Mucosa of rectum (tissue), 2 donors: ENCODE results near the gene AP1S3.

Source experiments
- H3K27ac ChIP-seq, 2 donors: one replicate each; pipeline ENCODE4 v1.7.0; 2013; ENCODE audit warnings: inconsistent platforms in 2 of 2, low read depth in 2 of 2, low read length in 2 of 2
- H3K27me3 ChIP-seq, 2 donors: one replicate each; pipeline ENCODE4 v1.7.0; 2013; ENCODE audit warnings: low read length in 2 of 2; ENCODE audit not compliant: control insufficient read depth in 2 of 2, insufficient read depth in 2 of 2
- H3K36me3 ChIP-seq, 2 donors: one replicate each; pipeline ENCODE4 v1.7.0; 2013; ENCODE audit warnings: low read length in 2 of 2; ENCODE audit not compliant: control insufficient read depth in 2 of 2, insufficient read depth in 2 of 2
- H3K4me1 ChIP-seq, 2 donors: one replicate each; pipeline ENCODE4 v1.7.0; 2013; ENCODE audit warnings: low read length in 2 of 2, mild to moderate bottlenecking in 1 of 2; ENCODE audit not compliant: control insufficient read depth in 2 of 2, insufficient read depth in 2 of 2
- H3K4me3 ChIP-seq, 2 donors: one replicate each; pipeline ENCODE4 v1.7.0; 2013; ENCODE audit warnings: low read length in 2 of 2
- H3K9ac ChIP-seq, 2 donors: one replicate each; pipeline ENCODE4 v1.7.0; 2013; ENCODE audit warnings: low read length in 2 of 2, low read depth in 1 of 2, mild to moderate bottlenecking in 1 of 2
- H3K9me3 ChIP-seq, 2 donors: one replicate each; pipeline ENCODE4 v1.7.0; 2013; ENCODE audit warnings: low read length in 2 of 2; ENCODE audit not compliant: control insufficient read depth in 2 of 2
- donor health status: healthy.
- donor health status: Normal muscosa, but diverticular disease.

The AP1S3 gene

GRCh38 chr2:223720367-223720766, 117.0 kb downstream of the AP1S3 start:
- Histone ChIP-seq H3K36me3 (no peaks in the 10 kb centered on the region), H3K9ac (no peak overlapping the region), H3K27ac (no peak overlapping the region), H3K9me3 (no peaks in the 10 kb centered on the region), H3K4me1 (peaks cover 0 to 2% of the 10 kb centered on the region in 2 donors), H3K27me3 (no peaks in the 10 kb centered on the region), H3K4me3 (no peak overlapping the region)

- Histone ChIP-seq H3K36me3 (no peaks in the 10 kb centered on the region), H3K9ac (no peak overlapping the region), H3K4me3 (no peak overlapping the region), H3K27me3 (no peaks in the 10 kb centered on the region), H3K4me1 (no peaks in the 10 kb centered on the region), H3K9me3 (no peaks in the 10 kb centered on the region), H3K27ac (no peak overlapping the region)
Measured at GRCh38 chr2:223712642-223713041, 124.7 kb downstream of the AP1S3 start.

GRCh38 chr2:223711596-223712326, 125.6 kb downstream of the AP1S3 start:
- Histone ChIP-seq H3K27ac (no peak overlapping the region), H3K9ac (no peak overlapping the region), H3K36me3 (no peaks in the 10 kb centered on the region), H3K9me3 (no peaks in the 10 kb centered on the region), H3K27me3 (no peaks in the 10 kb centered on the region), H3K4me1 (no peaks in the 10 kb centered on the region), H3K4me3 (no peak overlapping the region)
